C4-2B (cell line): ENCODE results near the gene C15orf39.

ENCODE experiments used
- ZFX ChIP-seq: fragments of 450-650 bp; IDR thresholded peaks from 2 replicates; pipeline ENCODE4 v1.6.1; 2017
- TF ChIP-seq, protein P1 (sequence below): fragments of 450-650 bp; conservative IDR thresholded peaks from 2 replicates; pipeline ENCODE4 v1.5.1; 2017; ENCODE audit warnings: mild to moderate bottlenecking

DNA sequence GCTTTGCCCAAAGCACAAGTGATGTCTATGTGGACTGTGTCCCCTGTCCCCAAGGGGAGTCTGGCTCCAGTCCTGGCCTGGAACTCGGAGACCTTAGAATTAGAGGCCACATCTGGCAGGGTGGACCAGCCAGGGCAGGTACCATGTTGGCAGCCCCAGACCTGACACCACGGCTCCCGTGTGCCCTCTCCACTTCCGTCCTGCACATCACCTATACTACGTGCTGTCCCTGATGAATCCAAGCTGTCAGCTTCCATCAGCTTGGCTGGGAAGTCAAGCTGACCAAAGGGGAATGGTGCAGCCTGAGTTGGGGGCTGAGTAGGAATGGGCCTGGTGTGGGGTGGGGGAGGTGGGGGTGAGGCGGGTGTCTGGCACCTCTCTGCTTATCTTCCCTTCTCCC lies 15.3 kb downstream of the C15orf39 start:
- TF ChIP-seq, protein P1, sequence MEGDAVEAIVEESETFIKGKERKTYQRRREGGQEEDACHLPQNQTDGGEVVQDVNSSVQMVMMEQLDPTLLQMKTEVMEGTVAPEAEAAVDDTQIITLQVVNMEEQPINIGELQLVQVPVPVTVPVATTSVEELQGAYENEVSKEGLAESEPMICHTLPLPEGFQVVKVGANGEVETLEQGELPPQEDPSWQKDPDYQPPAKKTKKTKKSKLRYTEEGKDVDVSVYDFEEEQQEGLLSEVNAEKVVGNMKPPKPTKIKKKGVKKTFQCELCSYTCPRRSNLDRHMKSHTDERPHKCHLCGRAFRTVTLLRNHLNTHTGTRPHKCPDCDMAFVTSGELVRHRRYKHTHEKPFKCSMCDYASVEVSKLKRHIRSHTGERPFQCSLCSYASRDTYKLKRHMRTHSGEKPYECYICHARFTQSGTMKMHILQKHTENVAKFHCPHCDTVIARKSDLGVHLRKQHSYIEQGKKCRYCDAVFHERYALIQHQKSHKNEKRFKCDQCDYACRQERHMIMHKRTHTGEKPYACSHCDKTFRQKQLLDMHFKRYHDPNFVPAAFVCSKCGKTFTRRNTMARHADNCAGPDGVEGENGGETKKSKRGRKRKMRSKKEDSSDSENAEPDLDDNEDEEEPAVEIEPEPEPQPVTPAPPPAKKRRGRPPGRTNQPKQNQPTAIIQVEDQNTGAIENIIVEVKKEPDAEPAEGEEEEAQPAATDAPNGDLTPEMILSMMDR: no peak
- TF ChIP-seq ZFX: no peak
